Measurements from ENCODE around the gene FOXL1. TPM values are rescaled to one million over a fixed set of nuclear protein-coding genes. Genes with fewer than 3 reads are reported as not detected.

Gene FOXL1
- total RNA-seq, 1 experiment from 2014 or later = 0.13 TPM

- TF ChIP-seq CTCF (conservative IDR thresholded peaks at IDR 0.05; ENCODE audit: low read depth, low read length) = no peak
- no peak for TF ChIP-seq EZH2 (IDR thresholded peaks at IDR 0.05; ENCODE audit: borderline replicate concordance, low read depth, low read length, poor library complexity, severe bottlenecking)
- no peaks in the 10 kb centered on the region for H3K4me1 ChIP-seq (ENCODE audit: insufficient read depth, low read length, poor library complexity, severe bottlenecking)
- CTCF ChIA-PET = no interaction called here
- H3K27ac ChIP-seq (ENCODE audit: low read depth, low read length, poor library complexity, severe bottlenecking) = no peak overlapping the region
- intact Hi-C loops (cut with micrococcal nuclease; ENCODE audit: unreplicated experiment) = no loop called here
- POLR2A ChIA-PET (ENCODE audit: low non-redundant PET) = no interaction called here
- DNase-seq (ENCODE audit: low spot score) = peak; percentile 37
- H3K4me3 ChIP-seq (ENCODE audit: low read depth, low read length, poor library complexity, severe bottlenecking) = no peak overlapping the region
- H3K9me3 ChIP-seq (ENCODE audit: low read depth, low read length, poor library complexity, severe bottlenecking) = no peaks in the 10 kb centered on the region
- BruUV-seq (replicated peaks) = no TSS peak
- H3K27me3 ChIP-seq (replicated peaks; ENCODE audit: insufficient read depth, low read depth, low read length, poor library complexity) = peaks cover 46% of the 10 kb centered on the region
- H3K36me3 ChIP-seq (ENCODE audit: insufficient read depth, low read length, poor library complexity, severe bottlenecking) = no peaks in the 10 kb centered on the region
These were observed 19.7 kb downstream of the FOXL1 start for GRCh38 chr16:86597880-86598606.

- CTCF ChIA-PET = no interaction called here
- DNase-seq (ENCODE audit: low spot score) = no peak
These were observed 20.5 kb downstream of the FOXL1 start for GRCh38 chr16:86598607-86599565.

GRCh38 chr16:86601356-86601755 lies 23.0 kb downstream of the FOXL1 start:
- Histone ChIP-seq H3K36me3 (ENCODE audit: insufficient read depth, low read length, poor library complexity, severe bottlenecking) (no peaks in the 10 kb centered on the region), H3K27ac (ENCODE audit: low read depth, low read length, poor library complexity, severe bottlenecking) (no peak overlapping the region), H3K27me3 (replicated peaks; ENCODE audit: insufficient read depth, low read depth, low read length, poor library complexity) (peaks cover 17% of the 10 kb centered on the region), H3K4me1 (ENCODE audit: insufficient read depth, low read length, poor library complexity, severe bottlenecking) (no peaks in the 10 kb centered on the region), H3K9me3 (ENCODE audit: low read depth, low read length, poor library complexity, severe bottlenecking) (no peaks in the 10 kb centered on the region), H3K4me3 (ENCODE audit: low read depth, low read length, poor library complexity, severe bottlenecking) (no peak overlapping the region)
- POLR2A ChIA-PET (ENCODE audit: low non-redundant PET) = no interaction called here
- intact Hi-C loops (cut with micrococcal nuclease; ENCODE audit: unreplicated experiment) = no loop called here
- DNase-seq (ENCODE audit: low spot score) = no peak
- CTCF ChIA-PET = no interaction called here
- no TSS peak for BruUV-seq (replicated peaks)
- TF ChIP-seq EZH2 (IDR thresholded peaks at IDR 0.05; ENCODE audit: borderline replicate concordance, low read depth, low read length, poor library complexity, severe bottlenecking) = no peak
- TF ChIP-seq CTCF (conservative IDR thresholded peaks at IDR 0.05; ENCODE audit: low read depth, low read length) = no peak

More at GRCh38 chr16:86598607-86599565, 20.5 kb downstream of the FOXL1 start:
- intact Hi-C loops (cut with micrococcal nuclease; ENCODE audit: unreplicated experiment) = no loop called here
- no peaks in the 10 kb centered on the region for H3K36me3 ChIP-seq (ENCODE audit: insufficient read depth, low read length, poor library complexity, severe bottlenecking)
- POLR2A ChIA-PET (ENCODE audit: low non-redundant PET) = no interaction called here
- BruUV-seq (replicated peaks) = no TSS peak
- H3K4me3 ChIP-seq (ENCODE audit: low read depth, low read length, poor library complexity, severe bottlenecking) = no peak overlapping the region
- H3K27me3 ChIP-seq (replicated peaks; ENCODE audit: insufficient read depth, low read depth, low read length, poor library complexity) = peaks cover 37% of the 10 kb centered on the region
- no peaks in the 10 kb centered on the region for H3K4me1 ChIP-seq (ENCODE audit: insufficient read depth, low read length, poor library complexity, severe bottlenecking)
- no peak for TF ChIP-seq EZH2 (IDR thresholded peaks at IDR 0.05; ENCODE audit: borderline replicate concordance, low read depth, low read length, poor library complexity, severe bottlenecking)
- no peaks in the 10 kb centered on the region for H3K9me3 ChIP-seq (ENCODE audit: low read depth, low read length, poor library complexity, severe bottlenecking)
- no peak overlapping the region for H3K27ac ChIP-seq (ENCODE audit: low read depth, low read length, poor library complexity, severe bottlenecking)
